B cell (primary cell): Measurements from ENCODE around the gene MEF2C. TPM values are rescaled to one million over a fixed set of nuclear protein-coding genes. Genes with fewer than 3 reads are reported as not detected.

Experiments used
- ATAC-seq: fragments of 200-7000 bp; cut with Tn5 transposase; one replicate; pipeline ENCODE4 v1.10.0; 2021; ENCODE audit warnings: low read depth, mild to moderate bottlenecking, moderate number of reproducible peaks, moderate library complexity
- CTCF ChIA-PET: fragments of 350-600 bp; sonication (Branson Sonifier 250); formaldehyde crosslinking; loops from one replicate; lab custom pipeline; 2021; ENCODE audit warnings: antibody characterized with exemption, inconsistent platforms; lab: Charles Lee
- POLR2A ChIA-PET: fragments of 350-600 bp; sonication (Branson Sonifier 250); formaldehyde crosslinking; loops from one replicate; lab custom pipeline; 2021; ENCODE audit warnings: antibody characterized with exemption; lab: Charles Lee
- DNase-seq: peaks from one replicate; pipeline ENCODE4 v3.0.0; 2013
- H2AFZ ChIP-seq: 2 replicates; pipeline ENCODE4 v1.6.1; 2012; ENCODE audit warnings: mild to moderate bottlenecking, low read depth, low read length; ENCODE audit not compliant: insufficient read depth, poor library complexity, severe bottlenecking
- H3K27ac ChIP-seq, 2 donors: 1 replicate in 1 of 2; 2 replicates in 1 of 2; pipeline ENCODE4 v1.5.1; 2012 to 2013; ENCODE audit warnings: low read length in 2 of 2, mild to moderate bottlenecking in 2 of 2, moderate library complexity in 1 of 2
- H3K27me3 ChIP-seq, 4 experiments: fragments of 200-600 bp in 1 of 4; sonication (generic) in 1 of 4; replicated peaks in 1 of 4; 1 replicate in 2 of 4; 2 replicates in 2 of 4; pipeline versions ENCODE4 v1.6.1 to v1.7.0; 2013 to 2016; ENCODE audit warnings: low read length in 3 of 4, mild to moderate bottlenecking in 2 of 4, mixed read lengths in 1 of 4, moderate library complexity in 1 of 4; ENCODE audit not compliant: insufficient read depth in 4 of 4, control insufficient read depth in 3 of 4; ENCODE audit errors: control extremely low read depth in 1 of 4
- H3K36me3 ChIP-seq, 2 experiments: replicated peaks in 1 of 2; 1 replicate in 1 of 2; 2 replicates in 1 of 2; pipeline versions ENCODE4 v1.6.1 to v1.7.1; 2013; ENCODE audit warnings: low read length in 1 of 2; ENCODE audit not compliant: insufficient read depth in 2 of 2, control insufficient read depth in 1 of 2; ENCODE audit errors: control extremely low read depth in 1 of 2, extremely low read depth in 1 of 2
- H3K4me1 ChIP-seq, 2 donors: fragments of 200-600 bp in 1 of 2; sonication (generic) in 1 of 2; 1 replicate in 1 of 2; 2 replicates in 1 of 2; pipeline versions ENCODE4 v1.5.1 to v1.6.1; 2013 to 2017; ENCODE audit warnings: low read length in 2 of 2; ENCODE audit not compliant: control insufficient read depth in 2 of 2, insufficient read depth in 2 of 2
- H3K4me2 ChIP-seq: replicated peaks from 2 replicates; pipeline ENCODE3; 2012; ENCODE audit warnings: mild to moderate bottlenecking, low read depth, low read length; ENCODE audit not compliant: poor library complexity, severe bottlenecking
- H3K4me3 ChIP-seq, 5 experiments: fragments of 200-600 bp in 1 of 5; sonication (generic) in 1 of 5; 1 replicate in 3 of 5; 2 replicates in 2 of 5; pipeline versions ENCODE4 v1.5.1 to v1.7.0; 2011 to 2016; ENCODE audit warnings: low read length in 4 of 5, mild to moderate bottlenecking in 4 of 5, low read depth in 2 of 5, control low read depth in 1 of 5, moderate library complexity in 1 of 5; ENCODE audit not compliant: insufficient read depth in 1 of 5; ENCODE audit errors: control extremely low read depth in 1 of 5, extremely low read depth in 1 of 5
- H3K79me2 ChIP-seq: fragments of 200-600 bp; sonication (generic); one replicate; pipeline ENCODE4 v1.6.0; 2016; ENCODE audit warnings: low read length; ENCODE audit not compliant: control insufficient read depth, insufficient read depth
- H3K9ac ChIP-seq: fragments of 200-600 bp; sonication (generic); 2 replicates; pipeline ENCODE4 v1.6.1; 2017; ENCODE audit warnings: mild to moderate bottlenecking, low read length, moderate library complexity
- H3K9me3 ChIP-seq, 3 donors: one replicate each; pipeline versions ENCODE4 v1.6.1 to v1.7.1; 2013; ENCODE audit warnings: low read length in 2 of 3; ENCODE audit not compliant: control insufficient read depth in 2 of 3, insufficient read depth in 1 of 3; ENCODE audit errors: control extremely low read depth in 1 of 3
- H4K20me1 ChIP-seq: 2 replicates; pipeline ENCODE4 v1.6.0; 2012; ENCODE audit warnings: mild to moderate bottlenecking, low read length; ENCODE audit not compliant: insufficient read depth, control insufficient read depth, poor library complexity, severe bottlenecking
- H3K27ac Mint-ChIP-seq: one replicate; pipeline ENCODE4 v1.8.0; 2021; ENCODE audit warnings: mixed read lengths
- H3K27me3 Mint-ChIP-seq: one replicate; pipeline ENCODE4 v1.8.0; 2021; ENCODE audit warnings: mixed read lengths
- H3K4me1 Mint-ChIP-seq: one replicate; pipeline ENCODE4 v1.8.0; 2021; ENCODE audit warnings: mixed read lengths
- H3K4me3 Mint-ChIP-seq: one replicate; pipeline ENCODE4 v1.8.0; 2021; ENCODE audit warnings: mixed read lengths
- H3K9me3 Mint-ChIP-seq: one replicate; pipeline ENCODE4 v1.8.0; 2022; ENCODE audit warnings: mixed read lengths; ENCODE audit not compliant: insufficient read depth
- EZH2 ChIP-seq: IDR thresholded peaks from 2 replicates; pipeline ENCODE4 v1.6.1; 2012; ENCODE audit warnings: borderline replicate concordance, low read depth, mild to moderate bottlenecking, moderate library complexity, low read length; ENCODE audit not compliant: insufficient read depth, poor library complexity, severe bottlenecking
- WGBS: methylation state at CpG from one replicate; pipeline ENCODE4 v1.1.5; 2013; ENCODE audit warnings: missing lambda C conversion rate; ENCODE audit not compliant: insufficient coverage; 5-methylcytosine and 5-hydroxymethylcytosine counted together
- intact Hi-C: fragments of 100-400 bp; cut with micrococcal nuclease; formaldehyde crosslinking; loops from one replicate; pipeline ENCODE4 v1.10.0; 2022
- polyA plus RNA-seq: library from polyadenylated mRNA; depleted of rRNA; stranded (reverse); fragments of >200 nt; gene quantifications from 2 replicates; pipeline ENCODE4 v1.2.3, GENCODE V29; 2012
- total RNA-seq, 2 donors: library from RNA; stranded (reverse); fragments of 120-200 nt in 1 of 2; gene quantifications; 1 replicate in 1 of 2; 2 replicates in 1 of 2; pipeline versions ENCODE4 v1.2.3 to v1.2.4, GENCODE V29; 2013 to 2022
- TF ChIP-seq, protein P1 (sequence below): fragments of 200-600 bp; IDR thresholded peaks from one replicate; pipeline ENCODE4 v1.8.0; 2022; ENCODE audit warnings: antibody characterized with exemption, mild to moderate bottlenecking

The MEF2C gene
- total and polyA plus RNA-seq, 2 donors (not counting 1 experiment from before 2014, with no cell fraction given): 97.4 to 354 TPM

DNA sequence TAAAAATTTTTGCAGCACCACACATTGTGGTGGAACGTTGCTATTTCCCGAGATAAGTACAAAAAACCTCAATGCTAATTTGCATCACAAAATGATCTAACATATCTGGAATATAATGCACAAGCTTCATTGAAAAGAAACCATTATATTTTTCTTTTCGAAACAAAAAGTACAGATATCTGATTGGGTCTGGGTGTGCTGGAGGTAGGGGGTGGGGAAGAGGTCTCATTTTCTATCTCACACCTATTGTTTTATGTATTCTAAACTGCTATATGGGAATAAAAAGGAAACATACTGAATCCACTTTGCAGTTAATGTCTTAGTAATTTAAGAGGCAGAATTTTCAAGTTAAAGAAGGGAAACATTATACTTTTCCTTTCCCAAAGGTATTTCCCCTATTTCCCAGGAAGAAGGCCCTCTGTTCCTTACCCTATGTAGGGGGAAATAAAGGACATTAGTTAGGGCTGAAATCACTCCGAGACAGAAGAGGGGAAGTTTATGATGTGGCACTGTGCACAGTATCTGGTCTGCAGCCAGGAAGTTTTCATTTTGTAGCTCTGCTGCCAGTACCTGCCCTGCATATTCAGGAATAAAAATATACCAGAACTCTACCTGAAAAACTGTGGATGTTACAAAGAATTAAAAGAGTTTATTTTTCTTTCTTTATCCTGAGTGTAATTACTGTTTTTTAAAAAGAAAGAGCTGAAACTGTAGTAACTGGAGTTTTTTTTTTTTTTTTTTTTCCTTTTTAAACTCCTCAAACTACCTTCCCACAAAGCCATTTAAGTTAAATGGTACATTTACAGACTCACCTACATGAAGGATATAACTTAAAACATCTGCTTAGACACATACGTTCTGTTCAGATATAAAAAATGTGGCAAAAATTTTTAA, 7.4 kb downstream of the MEF2C start:
- no peak for TF ChIP-seq EZH2
- TF ChIP-seq, protein P1, sequence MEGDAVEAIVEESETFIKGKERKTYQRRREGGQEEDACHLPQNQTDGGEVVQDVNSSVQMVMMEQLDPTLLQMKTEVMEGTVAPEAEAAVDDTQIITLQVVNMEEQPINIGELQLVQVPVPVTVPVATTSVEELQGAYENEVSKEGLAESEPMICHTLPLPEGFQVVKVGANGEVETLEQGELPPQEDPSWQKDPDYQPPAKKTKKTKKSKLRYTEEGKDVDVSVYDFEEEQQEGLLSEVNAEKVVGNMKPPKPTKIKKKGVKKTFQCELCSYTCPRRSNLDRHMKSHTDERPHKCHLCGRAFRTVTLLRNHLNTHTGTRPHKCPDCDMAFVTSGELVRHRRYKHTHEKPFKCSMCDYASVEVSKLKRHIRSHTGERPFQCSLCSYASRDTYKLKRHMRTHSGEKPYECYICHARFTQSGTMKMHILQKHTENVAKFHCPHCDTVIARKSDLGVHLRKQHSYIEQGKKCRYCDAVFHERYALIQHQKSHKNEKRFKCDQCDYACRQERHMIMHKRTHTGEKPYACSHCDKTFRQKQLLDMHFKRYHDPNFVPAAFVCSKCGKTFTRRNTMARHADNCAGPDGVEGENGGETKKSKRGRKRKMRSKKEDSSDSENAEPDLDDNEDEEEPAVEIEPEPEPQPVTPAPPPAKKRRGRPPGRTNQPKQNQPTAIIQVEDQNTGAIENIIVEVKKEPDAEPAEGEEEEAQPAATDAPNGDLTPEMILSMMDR: no peak
- ChIA-PET POLR2A (interaction anchor here (0.7 to 1.4 kb wide), 3 partner anchors 15 to 64 kb away, joined by 3 to 10 read pairs (median 7); no protein-coding TSS in a partner anchor), CTCF (interaction anchor here (0.6 to 1.4 kb wide), 8 partner anchors 8 to 45 kb away, joined by 3 to 11 read pairs (median 3); no protein-coding TSS in a partner anchor)
- Mint-ChIP-seq H3K27ac (peak overlapping the region; percentile 77), H3K4me3 (peak overlapping the region; percentile 72), H3K27me3 (no peaks in the 10 kb centered on the region), H3K4me1 (peaks cover 69% of the 10 kb centered on the region), H3K9me3 (no peaks in the 10 kb centered on the region)
- Histone ChIP-seq H4K20me1 (peaks cover 30% of the 10 kb centered on the region), H3K36me3 (peaks cover 9 to 22% of the 10 kb centered on the region in 2 experiments), H2AFZ (peak overlapping the region; percentile 37), H3K9ac (peak overlapping the region; percentile 36), H3K79me2 (peaks cover 97% of the 10 kb centered on the region), H3K9me3 (no peaks in the 10 kb centered on the region), H3K27me3 (no peaks in the 10 kb centered on the region), H3K4me1 (peaks cover 35 to 73% of the 10 kb centered on the region in 2 donors), H3K4me3 (peak overlapping the region in 3 of 5 experiments; percentile 1 to 45 (median 2)), H3K4me2 (peak overlapping the region; percentile 87), H3K27ac (peak overlapping the region; percentile 8 to 69)
- ATAC-seq (peak; percentile 57), DNase-seq (peak; percentile 42)
- intact Hi-C loops: loop anchor here (2.0 to 5.0 kb wide), 2 partner anchors 13 to 1392 kb away; no protein-coding TSS in a partner anchor
- no CpG with 5 or more reads among the region's 5 CpGs for WGBS
